Neural progenitor cell (in vitro differentiated cells): ENCODE measurements around the gene ZNF710.

Source experiments
- CTCF ChIP-seq: fragments of 200-600 bp; sonication (generic); IDR thresholded peaks from 2 replicates; pipeline ENCODE4 v1.5.1; 2017; ENCODE audit warnings: antibody characterized with exemption, mild to moderate bottlenecking
- EZH2 ChIP-seq: fragments of 200-600 bp; sonication (generic); IDR thresholded peaks from 2 replicates; pipeline ENCODE4 v1.6.1; 2017; ENCODE audit warnings: antibody characterized with exemption, mild to moderate bottlenecking, moderate library complexity
- EZH2phosphoT487 ChIP-seq: fragments of 200-600 bp; sonication (generic); IDR thresholded peaks from 2 replicates; pipeline ENCODE4 v1.6.1; 2017; ENCODE audit warnings: antibody characterized with exemption

GRCh38 chr15:90046911-90047392 is 45.8 kb downstream of the ZNF710 start:
- TF ChIP-seq CTCF: no peak
- TF ChIP-seq EZH2: no peak
- no peak for TF ChIP-seq EZH2phosphoT487
